Measurements from ENCODE around the gene ETV5.

The ETV5 gene

GRCh38 chr3:186108941-186109865 lies at the start of gene ETV5:
TSS of gene ETV5 (minus strand) at chr3:186109089. CDS start at chr3:186105868, 3,221 bp downstream.
- DNase-seq, result peak; percentile 87 to 100 (median 99)

- DNase-seq, result no peak
These were observed 45.8 kb upstream of the ETV5 start for GRCh38 chr3:186154641-186155040.

- no peak for DNase-seq
These were observed 44.0 kb upstream of the ETV5 start for GRCh38 chr3:186152889-186153292.

DNA sequence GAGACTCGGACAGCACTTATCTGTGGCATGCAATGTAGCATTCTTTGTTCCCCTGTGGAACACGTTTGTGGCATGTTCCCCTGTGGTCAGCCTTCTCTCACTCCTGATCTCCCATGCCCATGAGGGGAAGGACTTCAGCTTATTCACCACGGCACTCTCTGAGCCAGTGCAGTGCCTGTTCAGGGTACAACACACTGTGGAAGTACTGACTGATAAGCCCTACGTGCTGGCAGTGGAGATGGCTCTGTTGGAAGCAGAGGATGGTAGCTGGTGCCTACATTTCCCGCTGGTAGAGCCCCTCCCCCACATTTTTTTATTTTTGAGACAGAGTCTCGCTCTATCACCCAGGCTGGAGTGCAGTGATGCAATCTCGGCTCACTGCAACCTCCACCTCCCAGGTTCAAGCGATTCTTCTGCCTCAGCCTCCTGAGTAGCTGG lies 43.5 kb upstream of the ETV5 start:
- DNase-seq, result peak in 1 of 51 donors; percentile 9

- DNase-seq, result no peak
These were observed 42.4 kb upstream of the ETV5 start for GRCh38 chr3:186151077-186151971.

- DNase-seq, result no peak
These were observed 41.3 kb upstream of the ETV5 start for GRCh38 chr3:186150041-186150830.

GRCh38 chr3:186149319-186149960 lies 40.6 kb upstream of the ETV5 start:
- DNase-seq, result no peak

- DNase-seq, result no peak
These were observed 35.4 kb upstream of the ETV5 start for GRCh38 chr3:186144257-186144656.

GRCh38 chr3:186143250-186143649 lies 34.4 kb upstream of the ETV5 start:
- DNase-seq, result no peak

DNA sequence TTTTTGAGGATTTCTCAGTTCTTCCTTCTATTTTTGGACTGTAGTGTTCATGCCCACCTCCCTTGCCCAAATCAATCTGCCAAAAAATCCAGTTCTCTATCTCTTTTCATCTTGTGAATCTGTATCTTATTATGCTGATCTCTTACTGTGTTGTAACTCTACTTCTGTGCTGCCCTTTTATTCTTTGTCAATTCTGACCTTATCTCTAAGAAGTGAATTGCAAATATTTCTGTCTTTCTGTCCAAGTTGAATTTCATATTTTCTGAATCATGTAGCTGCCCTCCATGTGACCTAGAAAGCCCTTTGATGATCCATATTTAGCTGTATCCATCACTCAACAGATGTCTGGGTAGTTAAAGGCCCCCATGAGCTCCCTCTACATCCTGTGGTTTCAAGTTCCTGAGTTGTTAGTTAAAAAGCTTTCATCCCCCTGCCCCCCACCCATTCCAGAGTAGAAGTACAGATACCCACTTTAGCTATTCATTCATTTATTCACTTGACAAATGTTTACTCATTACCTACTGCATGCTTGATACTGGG lies 33.6 kb upstream of the ETV5 start:
- no peak for DNase-seq

GRCh38 chr3:186141790-186142189 lies 32.9 kb upstream of the ETV5 start:
- DNase-seq, result no peak

GRCh38 chr3:186138272-186138981 lies 29.5 kb upstream of the ETV5 start:
- DNase-seq, result peak in 6 of 51 donors; percentile 3 to 37 (median 12)

DNA sequence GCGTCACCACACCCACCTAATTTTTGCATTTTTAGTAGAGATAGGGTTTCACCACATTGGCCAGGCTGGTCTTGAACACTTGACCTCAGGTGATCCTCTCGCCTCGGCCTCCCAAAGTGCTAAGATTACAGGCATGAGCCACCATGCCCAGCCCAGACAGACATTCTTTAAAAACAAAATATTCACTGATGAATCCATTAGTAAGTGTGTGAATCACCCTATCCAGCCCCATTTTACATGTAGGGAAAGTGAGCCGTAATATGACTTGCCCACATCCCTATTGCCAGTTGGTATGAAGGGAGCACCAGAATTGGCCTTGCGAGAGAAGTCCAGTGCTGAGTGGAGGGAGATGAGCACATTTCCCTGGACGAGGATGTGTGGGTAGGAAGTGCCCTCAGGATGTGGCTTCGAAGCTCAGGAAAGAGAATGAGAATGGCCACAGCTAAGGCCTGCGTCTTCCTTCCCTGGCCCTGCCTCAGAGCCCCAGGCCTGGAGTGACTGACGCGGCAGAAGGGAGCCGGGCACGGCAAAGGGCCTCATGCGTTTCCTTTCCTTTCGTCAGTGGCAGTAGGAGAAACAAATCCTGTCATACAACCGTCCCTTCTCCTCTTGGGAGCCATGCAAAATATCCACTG lies 28.3 kb upstream of the ETV5 start:
- no peak for DNase-seq

- DNase-seq, result no peak
These were observed 25.1 kb upstream of the ETV5 start for GRCh38 chr3:186133980-186134379.

DNA sequence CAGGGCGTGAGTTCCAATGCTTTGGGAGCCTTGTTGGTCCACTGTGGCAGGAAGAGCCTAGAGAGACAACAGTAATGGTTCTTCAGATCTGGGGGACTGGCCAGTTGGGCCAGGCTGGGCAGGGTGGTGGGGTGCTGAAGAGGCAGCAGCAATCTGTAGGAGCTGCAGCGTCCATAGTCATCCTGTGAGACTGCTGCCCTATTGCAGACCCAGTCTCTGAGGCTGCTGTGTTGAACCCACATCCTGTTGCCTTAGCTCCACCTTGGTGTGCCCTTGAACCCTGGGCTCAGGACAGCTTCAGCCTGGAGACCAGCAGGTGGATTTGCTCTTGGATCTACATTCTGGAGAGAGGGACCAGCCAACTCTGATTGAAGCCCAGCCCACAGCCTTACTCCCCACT lies 23.6 kb upstream of the ETV5 start:
- no peak for DNase-seq

DNA sequence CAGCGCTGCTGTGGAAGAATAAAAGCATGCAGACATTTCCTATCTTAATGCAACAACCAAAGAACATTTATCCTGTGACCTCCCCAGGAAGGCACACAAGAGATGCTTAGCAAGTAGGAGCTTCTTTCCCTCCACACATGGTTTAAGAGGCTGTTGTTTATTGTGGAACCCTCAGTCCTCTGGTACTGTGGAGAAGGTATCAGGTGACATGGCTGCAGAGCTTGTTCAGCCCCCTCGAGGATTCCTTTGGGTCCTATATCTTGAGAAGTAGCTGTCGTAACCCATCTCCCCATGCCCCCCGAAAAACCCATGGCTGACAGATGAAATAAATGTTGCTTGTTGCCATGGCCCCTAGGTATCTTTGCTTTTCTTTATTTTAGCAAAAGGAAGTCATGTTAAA lies 20.3 kb upstream of the ETV5 start:
- DNase-seq, result no peak

DNA sequence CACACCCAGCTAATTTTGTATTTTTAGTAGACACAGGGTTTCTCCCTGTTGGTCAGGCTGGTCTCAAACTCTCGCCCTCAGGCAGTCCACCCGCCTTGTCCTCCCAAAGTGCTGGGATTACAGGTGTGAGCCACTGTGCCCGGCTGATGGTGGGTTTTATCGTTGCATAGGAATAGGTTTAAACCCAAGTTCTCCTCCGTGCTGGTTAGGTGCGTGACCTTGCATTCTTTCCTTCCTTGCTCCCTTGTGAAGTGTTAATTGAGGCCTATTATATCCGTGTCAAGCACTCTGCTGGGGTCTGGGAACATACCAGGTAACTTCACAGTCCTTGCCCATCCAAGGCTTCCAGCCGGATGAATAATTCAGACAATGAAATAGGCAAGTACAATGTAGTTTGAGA lies 19.3 kb upstream of the ETV5 start:
- DNase-seq, result no peak

GRCh38 chr3:186127463-186127862 lies 18.6 kb upstream of the ETV5 start:
- DNase-seq, result no peak

DNA sequence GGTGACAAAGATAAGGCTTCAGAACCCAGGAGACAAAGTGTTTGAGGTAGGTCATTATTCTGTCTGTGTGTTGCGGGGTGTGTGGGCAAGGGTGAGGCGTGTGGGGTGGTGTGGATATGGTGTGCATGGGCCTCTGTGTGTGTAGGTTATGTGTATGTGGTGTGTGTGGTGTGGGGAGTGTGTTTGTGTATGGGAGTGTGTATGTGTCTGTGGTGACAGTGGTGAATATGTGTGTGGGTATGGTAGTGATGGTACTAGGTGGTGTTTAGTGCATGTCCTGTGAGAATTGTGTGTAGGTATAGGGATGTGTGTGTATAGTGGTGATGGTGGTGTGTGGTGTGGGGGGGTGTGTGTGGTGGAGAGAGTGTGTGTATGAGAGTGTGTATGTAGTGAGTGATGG lies 16.2 kb upstream of the ETV5 start:
- no peak for DNase-seq

All from hypothalamus (tissue), 51 donors.